HEK293T (cell line): Measurements from ENCODE around the gene CABP7.

Source experiments
- CTCF ChIA-PET: fragments of 350-600 bp; formaldehyde crosslinking; extraction: SDS; loops from one replicate; lab custom pipeline; 2021; ENCODE audit warnings: antibody characterized with exemption, inconsistent platforms; lab: Yijun Ruan, JAX
- POLR2A ChIA-PET: fragments of 350-600 bp; formaldehyde crosslinking; extraction: SDS; loops from one replicate; lab custom pipeline; 2020; ENCODE audit warnings: antibody characterized with exemption, inconsistent platforms; lab: Yijun Ruan, JAX
- DNase-seq: peaks from one replicate; pipeline ENCODE4 v3.0.0; 2012; ENCODE audit warnings: mixed read lengths; ENCODE audit errors: extremely low spot score
- ARNT ChIP-seq: fragments of 450-650 bp; IDR thresholded peaks from 2 replicates; pipeline ENCODE4 v1.6.1; 2017; ENCODE audit warnings: mild to moderate bottlenecking
- BHLHE40 ChIP-seq: fragments of 450-650 bp; IDR thresholded peaks from 2 replicates; pipeline ENCODE4 v1.6.1; 2016; ENCODE audit warnings: mild to moderate bottlenecking, moderate library complexity, borderline replicate concordance
- CTBP1 ChIP-seq: fragments of 450-650 bp; IDR thresholded peaks from 2 replicates; pipeline ENCODE4 v1.6.1; 2016; ENCODE audit warnings: borderline replicate concordance
- ELF4 ChIP-seq: fragments of 450-650 bp; IDR thresholded peaks from 2 replicates; pipeline ENCODE4 v1.6.1; 2017; ENCODE audit warnings: antibody characterized with exemption
- FOXA1 ChIP-seq: fragments of 450-650 bp; IDR thresholded peaks from 2 replicates; pipeline ENCODE4 v1.6.1; 2016; ENCODE audit warnings: mild to moderate bottlenecking
- FOXK2 ChIP-seq: fragments of 450-650 bp; IDR thresholded peaks from 2 replicates; pipeline ENCODE4 v1.6.1; 2016; ENCODE audit warnings: mild to moderate bottlenecking
- FOXM1 ChIP-seq: fragments of 450-650 bp; IDR thresholded peaks from 2 replicates; pipeline ENCODE4 v1.6.1; 2017; ENCODE audit warnings: mild to moderate bottlenecking, borderline replicate concordance
- HDGF ChIP-seq: fragments of 450-650 bp; IDR thresholded peaks from 2 replicates; pipeline ENCODE4 v1.6.1; 2017; ENCODE audit warnings: antibody characterized with exemption, borderline replicate concordance
- L3MBTL2 ChIP-seq: fragments of 450-650 bp; conservative IDR thresholded peaks from 2 replicates; pipeline ENCODE4 v1.6.1; 2016; ENCODE audit warnings: mild to moderate bottlenecking
- LEF1 ChIP-seq: fragments of 450-650 bp; IDR thresholded peaks from 2 replicates; pipeline ENCODE4 v1.6.1; 2017; ENCODE audit warnings: mild to moderate bottlenecking, borderline replicate concordance
- NFRKB ChIP-seq: fragments of 450-650 bp; IDR thresholded peaks from 2 replicates; pipeline ENCODE4 v1.6.1; 2016; ENCODE audit warnings: mild to moderate bottlenecking, moderate library complexity
- PKNOX1 ChIP-seq: fragments of 450-650 bp; IDR thresholded peaks from 2 replicates; pipeline ENCODE4 v1.6.1; 2016
- SP1 ChIP-seq: fragments of 450-650 bp; IDR thresholded peaks from 2 replicates; pipeline ENCODE4 v1.6.1; 2017
- SUZ12 ChIP-seq: fragments of 450-650 bp; IDR thresholded peaks from 2 replicates; pipeline ENCODE4 v1.6.1; 2016; ENCODE audit warnings: mild to moderate bottlenecking
- TARDBP ChIP-seq: fragments of 450-650 bp; IDR thresholded peaks from 2 replicates; pipeline ENCODE4 v1.6.1; 2016
- ZNF384 ChIP-seq: fragments of 450-650 bp; IDR thresholded peaks from 2 replicates; pipeline ENCODE4 v1.6.1; 2016

Gene CABP7

GRCh38 chr22:29705651-29706050 is 14.2 kb upstream of the CABP7 start:
- TF ChIP-seq FOXK2 = no peak
- no peak for TF ChIP-seq FOXM1
- no peak for TF ChIP-seq HDGF
- TF ChIP-seq NFRKB = no peak
- TF ChIP-seq FOXA1 = no peak
- TF ChIP-seq ARNT = no peak
- TF ChIP-seq SP1 = no peak
- TF ChIP-seq BHLHE40 = no peak
- no peak for TF ChIP-seq TARDBP
- no peak for TF ChIP-seq L3MBTL2
- no peak for TF ChIP-seq PKNOX1
- no peak for TF ChIP-seq ELF4
- TF ChIP-seq ZNF384 = no peak
- TF ChIP-seq CTBP1 = no peak
- TF ChIP-seq SUZ12 = no peak
- TF ChIP-seq LEF1 = no peak
- no peak for DNase-seq
- ChIA-PET POLR2A (no interaction called here), CTCF (interaction anchor here (1.4 kb wide), 1 partner anchor 15 kb away, joined by 3 read pairs; no protein-coding TSS in a partner anchor)

- POLR2A ChIA-PET = no interaction called here
- TF ChIP-seq NFRKB (no peak), PKNOX1 (peak; percentile 72)
- CTCF ChIA-PET = interaction anchor here (0.6 kb wide), 1 partner anchor 318 kb away, joined by 3 read pairs; no protein-coding TSS in a partner anchor
- no peak for DNase-seq
Observed at GRCh38 chr22:29706486-29706885, 13.3 kb upstream of the CABP7 start.

GRCh38 chr22:29707010-29707409 is 12.8 kb upstream of the CABP7 start:
- no peak for DNase-seq
- TF ChIP-seq ELF4 = no peak
- no peak for TF ChIP-seq FOXA1
- TF ChIP-seq FOXK2 = no peak
- TF ChIP-seq NFRKB = no peak
- no peak for TF ChIP-seq LEF1
- CTCF ChIA-PET = no interaction called here

GRCh38 chr22:29707471-29707870 is 12.3 kb upstream of the CABP7 start:
- CTCF ChIA-PET = no interaction called here
- TF ChIP-seq ARNT (no peak), ELF4 (no peak), BHLHE40 (no peak), FOXK2 (no peak), HDGF (no peak), CTBP1 (no peak), TARDBP (no peak), ZNF384 (no peak), FOXM1 (no peak), SP1 (no peak), L3MBTL2 (no peak), SUZ12 (no peak), NFRKB (no peak), FOXA1 (no peak), PKNOX1 (no peak), LEF1 (no peak)
- POLR2A ChIA-PET = no interaction called here
- no peak for DNase-seq

More at GRCh38 chr22:29707010-29707409, 12.8 kb upstream of the CABP7 start:
- POLR2A ChIA-PET = no interaction called here

GRCh38 chr22:29710193-29710592 is 9.6 kb upstream of the CABP7 start:
- POLR2A ChIA-PET = no interaction called here
- no peak for DNase-seq
- CTCF ChIA-PET = no interaction called here
- TF ChIP-seq L3MBTL2 = no peak
- TF ChIP-seq HDGF = no peak
- TF ChIP-seq SUZ12 = no peak
- TF ChIP-seq LEF1 = no peak
- TF ChIP-seq TARDBP = no peak
- TF ChIP-seq FOXK2 = no peak
- TF ChIP-seq SP1 = no peak
- no peak for TF ChIP-seq FOXA1
- no peak for TF ChIP-seq FOXM1
- no peak for TF ChIP-seq PKNOX1
- TF ChIP-seq BHLHE40 = no peak
- TF ChIP-seq NFRKB = no peak
- TF ChIP-seq ARNT = no peak
- TF ChIP-seq CTBP1 = no peak
- no peak for TF ChIP-seq ZNF384

- ChIA-PET CTCF (no interaction called here), POLR2A (no interaction called here)
- DNase-seq = no peak
- no peak for TF ChIP-seq NFRKB
- no peak for TF ChIP-seq HDGF
- TF ChIP-seq LEF1 = no peak
- no peak for TF ChIP-seq ELF4
- no peak for TF ChIP-seq FOXA1
- TF ChIP-seq ZNF384 = no peak
- no peak for TF ChIP-seq SP1
- TF ChIP-seq FOXK2 = no peak
- no peak for TF ChIP-seq FOXM1
- TF ChIP-seq PKNOX1 = no peak
- no peak for TF ChIP-seq TARDBP
- TF ChIP-seq CTBP1 = no peak
- no peak for TF ChIP-seq L3MBTL2
- no peak for TF ChIP-seq BHLHE40
- no peak for TF ChIP-seq ARNT
- TF ChIP-seq SUZ12 = no peak
Observed at GRCh38 chr22:29710922-29711593, 8.7 kb upstream of the CABP7 start.
